CD4-positive, CD25-positive, alpha-beta regulatory T cell (primary cell): ENCODE data around the gene DOCK7. TPM values are rescaled to one million over a fixed set of nuclear protein-coding genes. Genes with fewer than 3 reads are reported as not detected.

Experiments used
- ATAC-seq, 2 donors: fragments of 150-1000 bp; cut with Tn5 transposase; one replicate each; pipeline ENCODE4 v1.10.0; 2021; ENCODE audit warnings: low read depth in 2 of 2, moderate number of reproducible peaks in 2 of 2, moderate library complexity in 1 of 2
- DNase-seq, 3 donors: peaks; one replicate each; pipeline versions ENCODE4 v3.0.0 to v3.0.0-alpha.2; 2012 to 2022; ENCODE audit warnings: mixed read lengths in 1 of 3
- H3K27ac ChIP-seq: one replicate; pipeline ENCODE4 v1.7.0; 2013; ENCODE audit warnings: mild to moderate bottlenecking, low read length; ENCODE audit not compliant: insufficient read depth, poor library complexity, severe bottlenecking
- H3K27me3 ChIP-seq: one replicate; pipeline ENCODE4 v1.7.0; 2013; ENCODE audit warnings: low read length; ENCODE audit not compliant: control insufficient read depth, insufficient read depth
- H3K36me3 ChIP-seq: one replicate; pipeline ENCODE4 v1.7.0; 2013; ENCODE audit warnings: mild to moderate bottlenecking, low read length, moderate library complexity; ENCODE audit not compliant: control insufficient read depth, insufficient read depth
- H3K4me1 ChIP-seq: 2 replicates; pipeline ENCODE4 v1.7.0; 2013; ENCODE audit warnings: mild to moderate bottlenecking, low read length; ENCODE audit not compliant: insufficient read depth, control insufficient read depth, poor library complexity, severe bottlenecking
- H3K4me3 ChIP-seq: one replicate; pipeline ENCODE4 v1.7.0; 2013; ENCODE audit warnings: low read depth, mild to moderate bottlenecking, low read length, moderate library complexity
- H3K9me3 ChIP-seq, 2 experiments: 1 replicate in 1 of 2; 2 replicates in 1 of 2; pipeline ENCODE4 v1.7.0; 2013; ENCODE audit warnings: low read length in 2 of 2, mild to moderate bottlenecking in 1 of 2, moderate library complexity in 1 of 2; ENCODE audit not compliant: control insufficient read depth in 2 of 2
- H3K27ac Mint-ChIP-seq, 3 donors: one replicate each; pipeline ENCODE4 v1.8.0; 2020 to 2022; ENCODE audit warnings: mild to moderate bottlenecking in 3 of 3, mixed read lengths in 3 of 3, moderate library complexity in 2 of 3
- H3K27me3 Mint-ChIP-seq: one replicate; pipeline ENCODE4 v1.8.0; 2022; ENCODE audit warnings: mild to moderate bottlenecking, mixed read lengths
- H3K36me3 Mint-ChIP-seq: one replicate; pipeline ENCODE4 v1.8.0; 2020; ENCODE audit warnings: mixed read lengths
- H3K4me1 Mint-ChIP-seq, 4 donors: one replicate each; pipeline ENCODE4 v1.8.0; 2020 to 2022; ENCODE audit warnings: mixed read lengths in 4 of 4, mild to moderate bottlenecking in 1 of 4
- H3K4me3 Mint-ChIP-seq, 4 donors: one replicate each; pipeline ENCODE4 v1.8.0; 2020 to 2022; ENCODE audit warnings: mild to moderate bottlenecking in 4 of 4, mixed read lengths in 4 of 4, moderate library complexity in 3 of 4
- H3K9me3 Mint-ChIP-seq, 7 donors: one replicate each; pipeline ENCODE4 v1.8.0; 2020 to 2022; ENCODE audit warnings: mixed read lengths in 7 of 7, mild to moderate bottlenecking in 3 of 7, moderate library complexity in 2 of 7
- polyA plus RNA-seq, 4 donors: library from polyadenylated mRNA; unstranded; fragments of 300-500 nt; fragmentation: Illumina TruSeq; gene quantifications; one replicate each; pipeline ENCODE4 v1.2.3, GENCODE V29; 2021
- total RNA-seq: library from RNA; stranded (reverse); gene quantifications from one replicate; pipeline ENCODE4 v1.2.3, GENCODE V29; 2022

DOCK7 gene
- total and polyA plus RNA-seq, 5 donors from 2014 or later = 1.8 to 5.8 (median 2.5) TPM

GRCh38 chr1:62601457-62601856 lies 86.7 kb downstream of the DOCK7 start:
- Histone ChIP-seq H3K27me3 (no peaks in the 10 kb centered on the region), H3K4me1 (no peaks in the 10 kb centered on the region), H3K27ac (no peak overlapping the region), H3K36me3 (no peaks in the 10 kb centered on the region), H3K4me3 (no peak overlapping the region), H3K9me3 (no peaks in the 10 kb centered on the region)
- DNase-seq = no peak
- no peak for ATAC-seq
- no peak overlapping the region for H3K4me3 Mint-ChIP-seq
- H3K9me3 Mint-ChIP-seq = peaks cover 0 to 1% (median 0%) of the 10 kb centered on the region in 7 donors
- H3K27ac Mint-ChIP-seq = no peak overlapping the region
- peaks cover 0 to 10% (median 2%) of the 10 kb centered on the region in 4 donors for H3K4me1 Mint-ChIP-seq
- peaks cover 4% of the 10 kb centered on the region for H3K36me3 Mint-ChIP-seq
- H3K27me3 Mint-ChIP-seq = no peaks in the 10 kb centered on the region

- H3K9me3 Mint-ChIP-seq = peaks cover 0 to 1% (median 0%) of the 10 kb centered on the region in 7 donors
- H3K27ac ChIP-seq = no peak overlapping the region
- peaks cover 0 to 10% (median 2%) of the 10 kb centered on the region in 4 donors for H3K4me1 Mint-ChIP-seq
- no peaks in the 10 kb centered on the region for H3K9me3 ChIP-seq
- H3K36me3 ChIP-seq = no peaks in the 10 kb centered on the region
- ATAC-seq = no peak
- no peaks in the 10 kb centered on the region for H3K27me3 Mint-ChIP-seq
- no peak overlapping the region for H3K4me3 Mint-ChIP-seq
- H3K27ac Mint-ChIP-seq = peak overlapping the region in 1 of 3 donors; percentile 20
- H3K4me3 ChIP-seq = no peak overlapping the region
- no peaks in the 10 kb centered on the region for H3K4me1 ChIP-seq
- H3K36me3 Mint-ChIP-seq = peaks cover 4% of the 10 kb centered on the region
- DNase-seq = peak in 1 of 3 donors; percentile 1
- H3K27me3 ChIP-seq = no peaks in the 10 kb centered on the region
Measured at GRCh38 chr1:62599044-62599443, 89.1 kb downstream of the DOCK7 start.

GRCh38 chr1:62597281-62597680 lies 90.9 kb downstream of the DOCK7 start, which contains the start of gene ANGPTL3:
Gene ANGPTL3 (plus strand): TSS chr1:62597520. CDS start chr1:62597567, 47 bp downstream.
- Mint-ChIP-seq H3K4me3 (no peak within 1 kb of the TSS), H3K27me3 (no peaks in the 10 kb centered on the region), H3K27ac (no peak within 1 kb of the TSS), H3K36me3 (peaks cover 4% of the 10 kb centered on the region), H3K9me3 (peaks cover 0 to 1% (median 0%) of the 10 kb centered on the region in 7 donors), H3K4me1 (peaks cover 0 to 10% (median 2%) of the 10 kb centered on the region in 4 donors)
- Histone ChIP-seq H3K36me3 (no peaks in the 10 kb centered on the region), H3K27ac (no peak within 1 kb of the TSS), H3K27me3 (no peaks in the 10 kb centered on the region), H3K4me1 (no peaks in the 10 kb centered on the region), H3K9me3 (no peaks in the 10 kb centered on the region), H3K4me3 (no peak within 1 kb of the TSS)
- ATAC-seq (no peak), DNase-seq (no peak)

GRCh38 chr1:62595647-62596046 lies 92.5 kb downstream of the DOCK7 start:
- no peak for DNase-seq
- Mint-ChIP-seq H3K36me3 (peaks cover 8% of the 10 kb centered on the region), H3K4me3 (no peak overlapping the region)

GRCh38 chr1:62593825-62594394 lies 94.3 kb downstream of the DOCK7 start:
- H3K36me3 ChIP-seq = no peaks in the 10 kb centered on the region
- no peak overlapping the region for H3K4me3 ChIP-seq
- no peak overlapping the region for H3K27ac ChIP-seq
- peaks cover 0 to 3% (median 0%) of the 10 kb centered on the region in 4 donors for H3K4me1 Mint-ChIP-seq
- no peaks in the 10 kb centered on the region for H3K27me3 Mint-ChIP-seq
- no peaks in the 10 kb centered on the region for H3K27me3 ChIP-seq
- ATAC-seq (no peak), DNase-seq (no peak)
- H3K4me1 ChIP-seq = no peaks in the 10 kb centered on the region
- H3K36me3 Mint-ChIP-seq = peaks cover 13% of the 10 kb centered on the region
- peaks cover 0 to 3% (median 0%) of the 10 kb centered on the region in 7 donors for H3K9me3 Mint-ChIP-seq
- H3K4me3 Mint-ChIP-seq = no peak overlapping the region
- no peak overlapping the region for H3K27ac Mint-ChIP-seq
- no peaks in the 10 kb centered on the region for H3K9me3 ChIP-seq

More at GRCh38 chr1:62595647-62596046, 92.5 kb downstream of the DOCK7 start:
- Mint-ChIP-seq H3K27ac (no peak overlapping the region), H3K9me3 (peaks cover 0 to 4% (median 0%) of the 10 kb centered on the region in 7 donors), H3K4me1 (peaks cover 0 to 10% (median 2%) of the 10 kb centered on the region in 4 donors), H3K27me3 (no peaks in the 10 kb centered on the region)
- no peaks in the 10 kb centered on the region for H3K36me3 ChIP-seq
- no peak for ATAC-seq
- no peaks in the 10 kb centered on the region for H3K4me1 ChIP-seq
- H3K27me3 ChIP-seq = no peaks in the 10 kb centered on the region
- H3K9me3 ChIP-seq = no peaks in the 10 kb centered on the region
- H3K27ac ChIP-seq = no peak overlapping the region
- H3K4me3 ChIP-seq = no peak overlapping the region

GRCh38 chr1:62590970-62591368 lies 97.2 kb downstream of the DOCK7 start:
- Mint-ChIP-seq H3K36me3 (peaks cover 8% of the 10 kb centered on the region), H3K9me3 (peaks cover 0 to 3% (median 0%) of the 10 kb centered on the region in 7 donors), H3K27ac (peak overlapping the region in 1 of 3 donors; percentile 7), H3K27me3 (no peaks in the 10 kb centered on the region), H3K4me3 (no peak overlapping the region), H3K4me1 (no peaks in the 10 kb centered on the region)
- ATAC-seq (no peak), DNase-seq (no peak)
- no peaks in the 10 kb centered on the region for H3K27me3 ChIP-seq
- no peak overlapping the region for H3K4me3 ChIP-seq
- H3K9me3 ChIP-seq = no peaks in the 10 kb centered on the region
- H3K36me3 ChIP-seq = no peaks in the 10 kb centered on the region
- H3K27ac ChIP-seq = no peak overlapping the region
- H3K4me1 ChIP-seq = no peaks in the 10 kb centered on the region

GRCh38 chr1:62590255-62590969 lies 97.8 kb downstream of the DOCK7 start:
- H3K27ac ChIP-seq = no peak overlapping the region
- H3K4me1 Mint-ChIP-seq = no peaks in the 10 kb centered on the region
- H3K27ac Mint-ChIP-seq = no peak overlapping the region
- H3K27me3 ChIP-seq = no peaks in the 10 kb centered on the region
- no peaks in the 10 kb centered on the region for H3K4me1 ChIP-seq
- H3K9me3 ChIP-seq = no peaks in the 10 kb centered on the region
- H3K4me3 Mint-ChIP-seq = no peak overlapping the region
- H3K36me3 Mint-ChIP-seq = peaks cover 12% of the 10 kb centered on the region
- no peak overlapping the region for H3K4me3 ChIP-seq
- no peak for DNase-seq
- H3K36me3 ChIP-seq = no peaks in the 10 kb centered on the region
- no peaks in the 10 kb centered on the region for H3K27me3 Mint-ChIP-seq
- H3K9me3 Mint-ChIP-seq = peaks cover 0 to 3% (median 0%) of the 10 kb centered on the region in 7 donors
- ATAC-seq = no peak
